ENCODE measurements around the gene RNF152.
"Not testable (repeated sequence)": the region's sequence is repeated elsewhere in the genome, so short reads cannot be mapped to it uniquely, and the experiment has no call there.

RNF152 gene

GRCh38 chr18:61797696-61798590 lies 94.9 kb downstream of the RNF152 start:
- TF ChIP-seq, protein P1, sequence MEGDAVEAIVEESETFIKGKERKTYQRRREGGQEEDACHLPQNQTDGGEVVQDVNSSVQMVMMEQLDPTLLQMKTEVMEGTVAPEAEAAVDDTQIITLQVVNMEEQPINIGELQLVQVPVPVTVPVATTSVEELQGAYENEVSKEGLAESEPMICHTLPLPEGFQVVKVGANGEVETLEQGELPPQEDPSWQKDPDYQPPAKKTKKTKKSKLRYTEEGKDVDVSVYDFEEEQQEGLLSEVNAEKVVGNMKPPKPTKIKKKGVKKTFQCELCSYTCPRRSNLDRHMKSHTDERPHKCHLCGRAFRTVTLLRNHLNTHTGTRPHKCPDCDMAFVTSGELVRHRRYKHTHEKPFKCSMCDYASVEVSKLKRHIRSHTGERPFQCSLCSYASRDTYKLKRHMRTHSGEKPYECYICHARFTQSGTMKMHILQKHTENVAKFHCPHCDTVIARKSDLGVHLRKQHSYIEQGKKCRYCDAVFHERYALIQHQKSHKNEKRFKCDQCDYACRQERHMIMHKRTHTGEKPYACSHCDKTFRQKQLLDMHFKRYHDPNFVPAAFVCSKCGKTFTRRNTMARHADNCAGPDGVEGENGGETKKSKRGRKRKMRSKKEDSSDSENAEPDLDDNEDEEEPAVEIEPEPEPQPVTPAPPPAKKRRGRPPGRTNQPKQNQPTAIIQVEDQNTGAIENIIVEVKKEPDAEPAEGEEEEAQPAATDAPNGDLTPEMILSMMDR (IDR thresholded peaks at IDR 0.05; ENCODE audit: insufficient read depth, low read length, poor library complexity, severe bottlenecking) = no peak
- H3K36me3 ChIP-seq (ENCODE audit: control insufficient read depth, insufficient read depth, low read length) = no peaks in the 10 kb centered on the region
- H3K27me3 ChIP-seq (replicated peaks; ENCODE audit: control insufficient read depth, insufficient read depth, low read length) = no peaks in the 10 kb centered on the region; the same call in 1 of the 2 replicates
- H3K4me3 ChIP-seq (replicated peaks; ENCODE audit: low read depth, low read length) = no peak overlapping the region
- no peak for DNase-seq (ENCODE audit: extremely low read depth, insufficient read length)

DNA sequence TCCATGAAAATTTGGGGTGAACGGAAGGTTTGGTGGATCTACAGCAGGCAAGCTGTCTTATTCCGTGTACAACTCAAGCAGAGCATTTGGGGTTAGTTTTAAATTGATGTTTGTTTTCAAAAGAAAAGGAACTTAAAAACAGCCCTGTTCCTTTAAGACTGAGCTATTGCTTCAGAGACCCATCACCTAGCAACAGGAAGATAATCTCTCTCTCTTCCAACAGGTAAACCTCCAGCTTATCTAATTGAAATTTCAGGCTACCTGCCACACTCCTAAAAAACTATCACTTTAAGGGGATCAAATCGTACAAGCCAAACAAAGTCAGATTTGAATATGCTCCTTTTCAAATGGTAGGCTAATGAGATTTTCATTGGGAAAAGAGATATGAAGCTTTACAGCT lies 101.8 kb downstream of the RNF152 start:
- H3K27me3 ChIP-seq (replicated peaks; ENCODE audit: control insufficient read depth, insufficient read depth, low read length) = no peaks in the 10 kb centered on the region; the same call in 1 of the 2 replicates
- no peaks in the 10 kb centered on the region for H3K36me3 ChIP-seq (ENCODE audit: control insufficient read depth, insufficient read depth, low read length)
- no peak overlapping the region for H3K4me3 ChIP-seq (replicated peaks; ENCODE audit: low read depth, low read length)
- TF ChIP-seq, protein P1 (IDR thresholded peaks at IDR 0.05; ENCODE audit: insufficient read depth, low read length, poor library complexity, severe bottlenecking) = no peak
- DNase-seq (ENCODE audit: extremely low read depth, insufficient read length) = no peak

DNA sequence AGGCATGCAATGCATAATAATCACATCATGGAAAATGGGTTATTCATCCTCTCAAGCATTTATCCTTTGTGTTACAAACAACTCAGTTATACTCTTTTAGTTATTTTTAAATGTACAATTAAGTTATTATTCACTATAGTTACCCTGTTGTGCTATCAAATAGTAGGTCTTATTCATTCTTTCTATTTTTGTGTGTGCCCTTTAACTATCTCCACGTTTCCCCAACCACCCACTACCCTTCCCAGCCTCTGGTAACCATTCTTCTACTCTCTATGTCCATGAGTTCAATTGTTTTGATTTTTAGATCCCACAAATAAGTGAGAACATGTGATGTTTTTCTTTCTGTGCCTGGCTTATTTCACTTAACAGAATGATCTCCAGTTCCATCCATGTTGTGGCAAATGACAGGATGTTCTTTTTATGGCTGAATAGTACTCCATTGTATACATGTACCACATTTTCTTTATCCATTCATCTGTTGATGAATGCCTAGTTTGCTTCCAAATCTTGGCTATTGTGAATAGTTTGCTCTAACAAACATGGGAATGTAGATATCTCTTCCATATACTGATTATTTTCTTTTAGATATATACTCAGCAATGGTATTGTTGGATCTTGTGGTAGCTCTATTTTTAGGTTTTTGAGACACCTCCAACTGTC lies 105.7 kb downstream of the RNF152 start:
- H3K4me3 ChIP-seq (replicated peaks; ENCODE audit: low read depth, low read length); H3K27me3 ChIP-seq (replicated peaks; ENCODE audit: control insufficient read depth, insufficient read depth, low read length); DNase-seq (ENCODE audit: extremely low read depth, insufficient read length); H3K36me3 ChIP-seq (ENCODE audit: control insufficient read depth, insufficient read depth, low read length): not testable (repeated sequence)

- no peak for DNase-seq (ENCODE audit: extremely low read depth, insufficient read length)
- Histone ChIP-seq H3K36me3 (ENCODE audit: control insufficient read depth, insufficient read depth, low read length) (no peaks in the 10 kb centered on the region), H3K27me3 (replicated peaks; ENCODE audit: control insufficient read depth, insufficient read depth, low read length) (no peaks in the 10 kb centered on the region), H3K4me3 (replicated peaks; ENCODE audit: low read depth, low read length) (no peak overlapping the region)
- TF ChIP-seq, protein P1 (IDR thresholded peaks at IDR 0.05; ENCODE audit: insufficient read depth, low read length, poor library complexity, severe bottlenecking) = no peak
These were observed 107.2 kb downstream of the RNF152 start for GRCh38 chr18:61785588-61785987.

DNA sequence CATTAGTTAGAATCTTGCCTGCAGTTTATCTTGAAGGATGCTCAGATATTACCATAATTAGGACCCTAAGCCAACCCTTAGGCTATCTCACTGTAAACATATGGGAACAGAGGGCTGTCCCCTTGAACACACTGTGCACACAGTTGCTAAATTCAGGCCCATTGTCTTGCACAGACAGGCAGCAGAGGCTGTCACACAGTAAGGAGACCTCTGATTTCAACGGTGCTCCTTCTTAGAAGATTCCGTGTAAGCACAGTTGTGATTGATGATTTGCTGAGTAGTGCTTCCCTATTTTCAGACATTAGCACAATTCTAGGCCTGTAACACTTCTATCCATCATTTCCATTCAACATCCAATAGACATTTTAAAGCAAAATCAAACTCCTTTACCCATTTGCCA lies 108.0 kb downstream of the RNF152 start:
- no peak for DNase-seq (ENCODE audit: extremely low read depth, insufficient read length)
- no peaks in the 10 kb centered on the region for H3K27me3 ChIP-seq (replicated peaks; ENCODE audit: control insufficient read depth, insufficient read depth, low read length)
- TF ChIP-seq, protein P1 (IDR thresholded peaks at IDR 0.05; ENCODE audit: insufficient read depth, low read length, poor library complexity, severe bottlenecking) = no peak
- no peaks in the 10 kb centered on the region for H3K36me3 ChIP-seq (ENCODE audit: control insufficient read depth, insufficient read depth, low read length)
- H3K4me3 ChIP-seq (replicated peaks; ENCODE audit: low read depth, low read length) = no peak overlapping the region

- no peak for DNase-seq (ENCODE audit: extremely low read depth, insufficient read length)
- no peaks in the 10 kb centered on the region for H3K27me3 ChIP-seq (replicated peaks; ENCODE audit: control insufficient read depth, insufficient read depth, low read length)
- TF ChIP-seq, protein P1 (IDR thresholded peaks at IDR 0.05; ENCODE audit: insufficient read depth, low read length, poor library complexity, severe bottlenecking) = no peak
- H3K36me3 ChIP-seq (ENCODE audit: control insufficient read depth, insufficient read depth, low read length) = no peaks in the 10 kb centered on the region
- no peak overlapping the region for H3K4me3 ChIP-seq (replicated peaks; ENCODE audit: low read depth, low read length)
These were observed 110.3 kb downstream of the RNF152 start for GRCh38 chr18:61782545-61782944.

DNA sequence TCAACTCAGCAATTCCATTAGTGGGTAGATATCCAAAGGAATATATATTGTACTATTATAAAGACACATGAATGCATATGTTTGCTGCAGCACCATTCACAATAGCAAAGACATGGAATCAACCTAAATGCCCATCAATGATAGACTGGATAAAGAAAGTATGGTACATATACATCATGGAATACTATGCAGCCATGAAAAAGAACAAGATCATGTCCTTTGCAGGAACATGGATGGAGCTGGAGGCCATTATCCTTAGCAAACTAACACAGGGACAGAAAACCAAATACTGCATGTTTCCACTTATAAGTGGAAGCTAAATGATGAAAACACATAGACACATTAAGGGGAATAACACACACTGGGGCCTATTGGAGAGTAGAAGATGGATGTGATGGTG lies 116.6 kb downstream of the RNF152 start:
- not testable (repeated sequence) for DNase-seq (ENCODE audit: extremely low read depth, insufficient read length); H3K4me3 ChIP-seq (replicated peaks; ENCODE audit: low read depth, low read length); H3K27me3 ChIP-seq (replicated peaks; ENCODE audit: control insufficient read depth, insufficient read depth, low read length); H3K36me3 ChIP-seq (ENCODE audit: control insufficient read depth, insufficient read depth, low read length)

Data from GM06990 (cell line).